NCI-H1092 treated with DMSO at 0.1 percent for 48 hours (cell line): ENCODE data around the gene SPEM3.
"Not testable (repeated sequence)": the region's sequence is repeated elsewhere in the genome, so short reads cannot be mapped to it uniquely, and the experiment has no call there.

Experiments used
- DNase-seq: peaks from one replicate; lab custom pipeline; 2025; lab: John Stamatoyannopoulos, UW

The SPEM3 gene

DNA sequence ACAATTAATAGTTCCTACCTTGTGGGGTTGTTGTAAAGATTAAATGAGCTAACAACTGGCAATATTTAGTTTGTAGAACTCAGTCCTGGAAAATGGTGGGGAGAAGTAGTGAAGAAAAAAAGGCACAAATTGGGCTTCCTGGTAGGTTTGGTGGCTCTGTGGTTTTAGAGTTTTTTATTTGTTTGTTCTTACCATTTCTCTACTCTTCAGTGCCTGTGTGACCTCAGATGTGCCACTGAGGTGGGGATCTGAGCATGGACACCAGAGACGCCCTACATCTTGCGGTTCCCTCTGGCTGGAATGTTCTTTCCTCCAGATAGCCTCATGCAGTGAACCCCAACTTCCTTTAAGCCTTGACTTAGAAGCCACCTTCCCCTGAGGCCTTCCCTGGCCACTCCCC lies 43.1 kb downstream of the SPEM3 start:
- no peak for DNase-seq

DNA sequence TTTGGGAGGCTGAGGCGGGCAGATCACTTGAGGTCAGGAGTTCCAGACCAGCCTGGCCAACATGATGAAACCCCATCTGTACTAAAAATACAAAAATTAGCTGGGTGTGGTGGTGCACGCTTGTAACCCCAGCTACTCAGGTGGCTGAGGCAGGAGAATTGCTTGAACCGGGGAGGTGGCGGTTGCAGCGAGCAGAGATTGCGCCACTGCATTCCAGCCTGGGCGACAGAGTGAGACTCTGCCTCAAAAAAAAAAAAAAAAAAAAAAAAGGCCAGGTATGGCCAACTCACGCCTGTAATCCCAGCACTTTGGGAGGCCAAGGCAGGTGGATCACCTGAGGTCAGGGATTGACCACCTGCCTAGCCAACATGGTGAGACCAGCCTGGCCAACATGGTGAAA lies 46.1 kb downstream of the SPEM3 start:
- not testable (repeated sequence) for DNase-seq

DNA sequence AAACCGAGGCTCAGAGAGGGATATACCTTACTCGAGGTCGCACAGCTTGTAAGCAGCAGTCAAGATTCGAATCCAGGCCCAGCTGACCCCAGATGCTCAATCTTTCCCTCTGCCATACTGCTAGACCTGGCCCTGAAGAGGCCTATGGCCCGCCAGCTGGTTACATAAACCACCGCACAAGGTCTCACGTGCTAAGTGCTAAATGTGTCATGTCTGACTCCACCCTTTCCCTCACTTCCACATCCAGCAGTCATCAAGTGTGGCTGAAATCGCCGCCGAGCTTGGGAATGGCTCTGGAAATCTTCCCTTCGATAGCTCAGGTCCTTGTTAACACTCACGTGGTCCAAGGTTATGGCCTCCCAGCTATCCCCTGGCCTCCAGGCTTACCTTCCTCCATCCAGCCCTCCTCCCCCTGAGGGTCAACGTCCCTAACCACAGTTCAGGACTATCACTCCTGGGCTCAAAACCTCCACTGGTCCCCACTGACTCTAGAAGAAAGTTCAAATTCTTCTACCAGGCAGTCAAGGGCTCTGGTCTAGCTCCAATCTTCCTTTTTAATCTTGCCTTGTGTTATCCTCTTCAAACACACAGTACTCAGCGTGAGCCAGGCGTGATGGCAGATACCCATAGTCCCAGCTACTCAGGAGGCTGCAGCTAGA lies 47.2 kb downstream of the SPEM3 start:
- no peak for DNase-seq

DNA sequence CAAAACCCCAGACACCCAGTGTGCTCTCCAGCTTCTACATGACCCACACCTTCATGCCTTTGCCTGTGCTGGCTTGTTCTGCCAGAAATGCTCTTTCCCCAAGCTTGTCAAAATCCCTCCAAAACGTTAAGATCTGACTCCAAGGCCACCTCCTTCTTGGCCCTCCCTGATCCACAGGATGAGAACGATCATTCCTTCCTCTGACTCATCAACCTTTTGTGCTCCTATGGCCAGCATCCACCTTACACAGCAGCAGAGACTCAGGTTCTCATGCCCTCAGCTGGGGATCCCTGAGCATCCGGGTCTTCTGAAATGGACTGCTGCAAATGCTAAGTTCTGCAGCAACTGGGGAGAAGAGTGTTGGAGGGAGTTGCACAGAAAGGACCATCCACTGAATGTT lies 47.8 kb downstream of the SPEM3 start:
- no peak for DNase-seq

DNA sequence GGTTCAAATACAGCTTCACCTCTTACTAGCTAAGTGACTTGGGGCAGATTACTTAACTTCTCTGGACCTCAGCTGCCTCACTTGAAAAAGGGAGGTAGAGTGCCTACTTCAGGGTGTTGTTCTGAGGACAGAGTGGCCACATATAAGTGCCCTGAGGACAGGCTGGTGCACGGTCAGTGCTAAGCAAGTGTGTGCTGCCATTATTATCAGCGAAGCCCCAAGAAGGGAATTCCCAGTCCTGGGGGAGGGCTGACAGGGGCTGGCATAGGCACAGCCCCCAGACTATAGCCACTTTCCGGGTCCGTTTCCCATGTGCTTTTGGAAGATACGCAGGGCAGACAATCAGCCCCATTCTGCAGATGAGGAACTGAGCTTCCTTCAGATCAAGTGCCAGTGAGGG lies 48.3 kb downstream of the SPEM3 start:
- no peak for DNase-seq

DNA sequence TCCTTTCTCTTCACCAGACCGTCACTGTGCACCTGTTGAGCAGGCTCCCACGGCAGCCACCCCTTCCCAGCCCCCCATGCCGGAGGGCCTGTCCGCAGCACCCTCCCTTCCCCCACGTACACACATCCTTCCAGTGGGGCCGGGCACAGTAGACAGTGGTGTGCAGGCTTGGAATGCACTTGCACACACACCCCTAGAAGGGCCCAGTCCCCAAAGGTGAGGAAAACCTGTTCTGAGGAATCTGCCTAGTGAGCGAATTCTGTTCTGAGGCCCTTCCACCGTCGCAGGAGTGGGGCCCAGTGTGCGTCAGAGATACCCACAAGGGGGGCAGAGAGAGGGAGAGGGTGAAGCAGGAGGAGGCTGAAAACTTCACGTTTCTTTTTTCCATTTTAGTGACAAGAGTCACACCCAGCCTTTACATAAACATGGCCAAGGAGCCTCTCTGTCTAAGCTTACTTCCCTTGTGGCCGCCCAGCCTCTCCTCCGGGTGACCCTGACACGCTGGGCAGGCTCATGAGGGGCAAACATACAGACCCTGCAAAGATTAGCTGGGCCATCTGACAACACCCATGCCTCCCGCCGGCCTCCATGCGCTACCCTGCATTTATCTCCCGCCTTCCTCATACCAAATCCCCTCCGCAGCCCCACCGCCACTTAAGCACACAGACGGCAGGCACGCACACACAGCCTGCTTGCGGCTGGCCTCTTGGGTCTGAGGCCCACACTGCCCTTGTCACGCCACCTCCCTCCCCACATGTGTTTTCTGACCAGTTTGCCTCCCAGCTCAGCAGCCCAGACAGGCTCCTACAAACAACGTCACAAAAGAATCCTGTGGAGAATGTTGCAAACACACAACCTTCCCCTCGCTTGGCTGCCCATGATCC lies 49.0 kb downstream of the SPEM3 start:
- DNase-seq = no peak

DNA sequence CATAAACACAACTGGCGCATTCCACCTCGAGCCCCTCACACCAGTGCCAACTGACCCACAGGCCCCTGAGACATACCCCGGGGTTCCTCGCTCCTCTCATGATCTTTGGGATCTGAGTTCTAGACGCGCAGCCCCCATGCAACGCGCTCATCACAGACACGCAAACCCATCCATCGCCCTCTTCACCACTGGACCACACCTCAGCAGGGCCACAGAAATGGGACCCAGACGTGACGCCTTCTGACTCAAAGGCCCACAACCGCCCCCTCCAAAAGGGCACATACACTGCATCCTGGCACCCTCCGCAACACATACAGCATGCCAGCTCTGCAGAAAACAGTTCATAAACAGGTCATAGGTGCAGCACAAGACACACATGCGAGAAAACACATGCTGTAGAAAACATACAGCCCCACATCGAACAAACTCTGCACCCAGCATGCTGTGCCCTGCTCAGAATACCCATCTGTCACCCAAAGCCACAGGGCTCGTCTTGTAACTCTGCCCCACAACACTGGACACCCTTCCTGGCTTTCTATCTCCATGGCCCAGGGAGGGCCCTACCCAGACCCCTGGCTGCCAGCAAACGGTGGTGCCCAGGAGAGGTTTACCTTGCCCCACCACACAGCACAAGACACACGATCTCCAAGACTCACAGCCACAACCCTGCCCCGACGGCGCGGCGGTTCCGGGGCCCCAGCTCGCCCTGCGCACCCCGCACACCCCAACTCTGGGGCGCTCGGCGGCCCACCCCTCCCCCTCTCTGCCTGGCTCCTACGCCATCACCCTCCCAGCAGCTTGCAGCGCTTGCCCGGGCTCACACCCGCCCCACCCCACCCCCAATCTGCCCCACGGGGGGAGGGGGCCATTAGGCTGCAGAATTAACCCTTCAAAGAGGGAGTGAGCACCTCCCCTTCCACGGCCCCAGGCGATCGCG lies 49.9 kb downstream of the SPEM3 start:
- no peak for DNase-seq

DNA sequence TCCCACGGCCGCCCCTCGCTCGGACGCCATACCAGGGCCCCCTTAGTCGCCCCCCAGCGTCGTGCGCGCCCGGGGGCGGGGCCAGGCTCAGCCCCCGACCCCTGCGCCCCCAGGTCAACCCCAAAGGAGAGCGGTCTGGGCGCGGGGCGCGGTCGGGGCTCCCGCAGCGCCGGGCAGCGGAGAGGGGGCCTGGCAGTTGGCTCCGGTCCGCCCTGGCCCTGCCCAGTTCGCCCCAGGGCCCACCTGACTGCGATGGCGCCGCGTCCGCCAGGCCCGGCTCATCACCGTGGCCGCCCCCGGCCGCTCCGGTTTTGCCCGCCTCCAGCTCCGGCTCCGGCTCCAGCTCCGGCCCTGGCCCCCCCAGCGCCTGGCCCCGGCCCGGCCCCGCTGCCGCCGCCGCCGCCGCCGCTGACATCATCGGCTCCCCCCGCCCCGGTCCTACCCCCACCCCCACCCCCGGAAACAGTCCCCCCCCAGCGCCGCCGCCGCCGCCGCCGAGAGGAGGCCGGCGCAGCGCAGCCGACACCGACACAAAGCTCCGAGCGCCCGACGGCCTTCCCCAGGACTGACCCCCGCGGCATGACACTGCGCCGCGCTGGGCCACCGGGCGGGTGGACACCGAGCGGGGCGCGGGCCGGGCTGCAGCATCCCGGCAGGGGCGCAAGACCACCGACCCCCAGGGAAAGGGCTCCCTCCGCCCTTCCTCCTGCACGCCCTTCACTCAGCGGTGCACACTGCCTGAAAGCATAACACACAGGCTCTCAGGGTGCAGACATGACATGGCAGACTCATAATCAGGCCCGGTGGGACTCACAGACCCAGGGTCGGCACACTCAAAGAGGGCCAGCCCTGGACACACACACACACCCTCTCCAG lies 50.8 kb downstream of the SPEM3 start, which contains the start of gene ZBTB4:
Gene ZBTB4, minus strand, starts transcription at position 419 of the 876 bp plus-strand sequence. CDS start 12,830 bp downstream, outside the sequence.
- DNase-seq = peak; percentile 31

DNA sequence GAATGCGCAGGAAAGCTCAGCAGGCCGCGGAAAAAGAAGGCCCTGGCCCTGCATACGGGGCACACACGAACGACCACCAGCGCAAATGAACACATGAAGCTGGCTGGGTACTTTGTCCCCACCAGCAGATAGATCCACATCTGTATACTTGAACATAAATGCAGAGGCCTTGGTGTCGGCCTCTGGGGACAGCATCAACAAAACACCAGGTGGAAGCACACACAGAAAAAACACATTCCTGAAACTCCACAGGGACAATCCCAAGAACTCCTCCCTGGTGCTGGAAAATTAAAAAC lies 51.4 kb downstream of the SPEM3 start:
- no peak for DNase-seq

DNA sequence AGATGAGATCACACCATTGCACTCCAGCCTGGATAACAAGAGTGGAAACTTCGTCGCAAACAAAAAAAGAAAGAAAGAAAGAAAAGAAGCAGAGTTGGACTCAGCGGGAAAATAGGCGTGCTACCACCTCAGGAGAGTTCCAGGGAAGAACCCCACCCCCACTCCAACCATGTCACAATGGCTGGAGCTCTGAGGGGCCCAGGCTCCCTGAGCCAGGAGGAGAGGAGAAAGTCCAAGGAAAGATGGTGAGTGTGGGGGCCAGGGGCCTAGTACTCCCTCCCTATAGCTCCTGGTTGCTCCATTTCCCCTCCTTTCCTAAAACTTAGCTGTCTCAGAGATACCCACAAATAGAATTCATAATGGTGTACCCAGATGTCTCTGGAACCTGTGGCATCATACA lies 52.6 kb downstream of the SPEM3 start, which contains the start of gene SLC35G6:
Gene SLC35G6, plus strand, starts transcription at position 172 of the 400 bp plus-strand sequence. Its CDS starts 71 bp downstream, at position 243.
- DNase-seq = not testable (repeated sequence)

DNA sequence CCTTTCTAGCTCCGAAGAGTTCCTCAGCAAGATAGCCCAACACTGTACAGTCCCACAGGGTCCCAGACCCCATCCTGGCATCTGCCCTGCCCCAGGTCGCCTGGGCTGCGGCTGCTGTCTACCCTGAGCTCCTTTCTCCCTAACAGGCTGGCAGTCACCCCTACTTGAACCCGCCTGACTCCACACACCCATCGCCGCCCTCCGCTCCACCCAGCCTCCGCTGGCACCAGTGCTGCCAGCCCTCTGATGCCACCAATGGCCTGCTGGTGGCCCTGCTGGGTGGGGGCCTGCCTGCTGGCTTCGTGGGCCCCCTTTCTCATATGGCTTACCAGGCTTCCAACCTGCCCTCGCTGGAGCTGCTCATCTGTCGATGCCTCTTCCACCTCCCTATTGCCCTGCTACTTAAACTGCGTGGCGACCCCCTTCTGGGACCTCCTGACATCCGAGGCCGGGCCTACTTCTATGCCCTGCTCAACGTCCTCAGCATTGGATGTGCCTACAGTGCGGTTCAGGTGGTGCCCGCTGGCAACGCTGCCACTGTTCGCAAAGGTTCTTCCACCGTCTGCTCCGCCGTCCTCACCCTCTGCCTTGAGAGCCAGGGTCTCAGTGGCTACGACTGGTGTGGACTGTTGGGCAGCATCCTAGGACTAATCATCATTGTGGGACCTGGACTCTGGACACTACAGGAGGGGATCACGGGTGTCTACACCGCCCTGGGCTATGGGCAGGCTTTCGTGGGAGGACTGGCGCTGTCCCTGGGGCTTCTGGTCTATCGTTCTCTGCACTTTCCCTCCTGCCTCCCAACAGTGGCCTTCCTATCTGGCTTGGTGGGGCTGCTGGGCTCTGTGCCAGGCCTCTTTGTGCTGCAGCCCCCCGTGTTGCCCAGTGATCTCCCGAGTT lies 53.4 kb downstream of the SPEM3 start:
- not testable (repeated sequence) for DNase-seq
